Activated naive CD8-positive, alpha-beta T cell (primary cell): ENCODE data around the gene CPNE7.

Experiments used
- H3K27ac Mint-ChIP-seq: one replicate; pipeline ENCODE4 v1.8.0; 2021; ENCODE audit warnings: mixed read lengths
- H3K27me3 Mint-ChIP-seq: one replicate; pipeline ENCODE4 v1.8.0; 2021; ENCODE audit warnings: mixed read lengths
- H3K36me3 Mint-ChIP-seq: one replicate; pipeline ENCODE4 v1.8.0; 2021; ENCODE audit warnings: mixed read lengths
- H3K4me1 Mint-ChIP-seq: one replicate; pipeline ENCODE4 v1.8.0; 2021; ENCODE audit warnings: low read depth, mixed read lengths
- H3K4me3 Mint-ChIP-seq: one replicate; pipeline ENCODE4 v1.8.0; 2021; ENCODE audit warnings: mild to moderate bottlenecking, mixed read lengths
- H3K9me3 Mint-ChIP-seq: one replicate; pipeline ENCODE4 v1.8.0; 2021; ENCODE audit warnings: low read depth, mixed read lengths

CPNE7 gene

DNA sequence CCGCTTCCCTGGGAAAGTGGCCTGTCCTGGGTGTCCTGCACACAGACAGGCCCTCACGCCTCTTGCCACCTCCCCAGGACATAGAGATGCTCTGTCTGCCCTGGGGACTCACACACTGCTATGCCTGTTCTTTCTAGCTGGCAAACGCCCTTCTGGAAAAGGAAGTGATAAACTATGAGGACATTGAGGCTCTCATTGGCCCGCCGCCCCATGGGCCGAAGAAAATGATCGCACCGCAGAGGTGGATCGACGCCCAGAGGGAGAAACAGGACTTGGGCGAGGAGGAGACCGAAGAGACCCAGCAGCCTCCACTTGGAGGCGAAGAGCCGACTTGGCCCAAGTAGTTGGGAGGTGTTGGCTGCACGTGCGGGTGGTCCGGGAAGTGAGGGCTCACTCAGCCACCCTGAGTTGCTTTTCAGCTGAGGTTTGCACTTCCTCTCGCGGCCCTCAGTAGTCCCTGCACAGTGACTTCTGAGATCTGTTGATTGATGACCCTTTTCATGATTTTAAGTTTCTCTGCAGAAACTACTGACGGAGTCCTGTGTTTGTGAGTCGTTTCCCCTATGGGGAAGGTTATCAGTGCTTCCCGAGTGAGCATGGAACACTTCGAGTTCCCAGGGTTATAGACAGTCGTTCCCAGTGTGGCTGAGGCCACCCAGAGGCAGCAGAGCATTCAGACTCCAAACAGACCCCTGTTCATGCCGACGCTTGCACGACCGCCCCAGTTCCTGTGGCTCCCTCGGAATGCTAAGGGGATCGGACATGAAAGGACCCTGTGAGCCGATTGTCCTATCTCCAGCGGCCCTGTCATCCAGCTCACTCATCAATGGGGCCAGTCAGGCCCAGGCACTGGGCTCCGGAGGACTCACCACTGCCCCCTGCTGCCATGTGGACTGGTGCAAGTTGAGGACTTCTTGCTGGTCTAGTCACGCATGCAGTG lies 18.5 kb upstream of the CPNE7 start:
- Mint-ChIP-seq H3K4me1 (peaks cover 12% of the 10 kb centered on the region), H3K27me3 (no peaks in the 10 kb centered on the region), H3K4me3 (peak overlapping the region; percentile 76), H3K9me3 (no peaks in the 10 kb centered on the region), H3K36me3 (peaks cover 8% of the 10 kb centered on the region), H3K27ac (peak overlapping the region; percentile 80)

GRCh38 chr16:89557690-89558490 lies 17.7 kb upstream of the CPNE7 start:
- peak overlapping the region; percentile 76 for H3K4me3 Mint-ChIP-seq
- H3K36me3 Mint-ChIP-seq: peaks cover 13% of the 10 kb centered on the region
- H3K27me3 Mint-ChIP-seq: no peaks in the 10 kb centered on the region
- peaks cover 20% of the 10 kb centered on the region for H3K4me1 Mint-ChIP-seq
- peak overlapping the region; percentile 80 for H3K27ac Mint-ChIP-seq
- no peaks in the 10 kb centered on the region for H3K9me3 Mint-ChIP-seq

GRCh38 chr16:89560378-89561141 lies 15.0 kb upstream of the CPNE7 start, which contains the start of gene RPL13:
TSS of gene RPL13 (plus strand) at chr16:89560682. CDS start at chr16:89560960, 278 bp downstream.
- H3K27ac Mint-ChIP-seq: peak within 1 kb of the TSS; percentile 98
- H3K27me3 Mint-ChIP-seq: no peaks in the 10 kb centered on the region
- no peaks in the 10 kb centered on the region for H3K9me3 Mint-ChIP-seq
- peaks cover 38% of the 10 kb centered on the region for H3K4me1 Mint-ChIP-seq
- H3K36me3 Mint-ChIP-seq: peaks cover 13% of the 10 kb centered on the region
- peak within 1 kb of the TSS; percentile 96 for H3K4me3 Mint-ChIP-seq

DNA sequence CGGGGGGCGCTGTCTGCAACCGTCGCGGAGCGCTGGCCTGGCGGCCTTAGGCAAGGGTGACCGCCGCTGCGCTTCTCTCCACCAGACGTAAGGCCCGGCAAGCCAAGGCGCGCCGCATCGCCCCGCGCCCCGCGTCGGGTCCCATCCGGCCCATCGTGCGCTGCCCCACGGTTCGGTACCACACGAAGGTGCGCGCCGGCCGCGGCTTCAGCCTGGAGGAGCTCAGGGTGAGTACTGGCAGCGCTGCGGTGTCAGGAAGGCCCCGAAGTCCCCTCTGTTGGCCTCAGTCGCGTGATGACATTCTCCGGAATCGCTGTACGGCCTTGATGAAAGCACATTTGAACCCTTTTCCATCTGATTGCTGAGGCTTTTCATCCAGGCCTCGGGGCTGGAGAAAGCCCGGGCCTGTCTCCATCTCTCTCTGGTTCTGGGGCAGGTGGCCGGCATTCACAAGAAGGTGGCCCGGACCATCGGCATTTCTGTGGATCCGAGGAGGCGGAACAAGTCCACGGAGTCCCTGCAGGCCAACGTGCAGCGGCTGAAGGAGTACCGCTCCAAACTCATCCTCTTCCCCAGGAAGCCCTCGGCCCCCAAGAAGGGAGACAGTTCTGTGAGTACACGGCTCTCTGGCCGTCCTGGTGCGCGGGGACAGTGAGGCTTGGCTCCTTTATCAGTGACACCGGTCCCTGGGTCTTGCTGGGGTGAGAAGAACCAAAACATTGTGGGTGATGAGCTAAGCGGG lies 14.2 kb upstream of the CPNE7 start:
- Mint-ChIP-seq H3K4me3 (peak overlapping the region; percentile 92), H3K36me3 (peaks cover 9% of the 10 kb centered on the region), H3K27ac (peak overlapping the region; percentile 92), H3K4me1 (peaks cover 45% of the 10 kb centered on the region), H3K27me3 (no peaks in the 10 kb centered on the region), H3K9me3 (no peaks in the 10 kb centered on the region)

DNA sequence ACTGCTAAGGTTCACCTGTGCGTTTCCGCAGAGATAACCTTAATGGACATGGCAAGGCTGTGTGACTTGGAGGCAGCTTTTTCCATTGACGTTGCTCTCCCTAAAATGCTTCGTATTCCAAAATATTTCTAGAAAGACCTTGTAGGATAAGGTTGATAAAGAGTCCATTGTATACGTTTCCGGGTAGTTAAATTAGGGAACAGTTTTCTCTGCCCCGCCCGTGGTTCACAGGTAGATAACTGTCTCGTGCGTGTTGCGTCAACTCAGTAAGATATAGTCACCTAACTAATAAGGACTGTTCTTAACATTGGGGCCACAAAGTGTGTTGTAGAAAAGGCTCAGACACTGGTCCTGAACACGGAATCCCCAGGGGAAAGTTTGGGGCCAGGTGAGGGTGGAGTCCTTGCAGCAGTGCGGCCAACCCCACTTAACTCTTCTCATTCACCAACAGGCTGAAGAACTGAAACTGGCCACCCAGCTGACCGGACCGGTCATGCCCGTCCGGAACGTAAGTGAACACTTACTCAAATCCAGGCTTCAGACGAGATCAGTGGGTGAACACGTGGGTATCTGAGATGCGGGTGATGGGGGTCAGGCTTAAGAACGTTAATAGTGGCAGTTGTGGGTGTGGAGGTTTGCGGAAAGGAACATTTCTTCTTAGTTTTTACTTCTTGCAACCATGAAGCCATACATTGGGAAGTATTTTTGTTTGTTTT lies 13.5 kb upstream of the CPNE7 start:
- Mint-ChIP-seq H3K9me3 (no peaks in the 10 kb centered on the region), H3K27me3 (no peaks in the 10 kb centered on the region), H3K4me3 (peak overlapping the region; percentile 92), H3K4me1 (peaks cover 45% of the 10 kb centered on the region), H3K36me3 (peaks cover 9% of the 10 kb centered on the region), H3K27ac (peak overlapping the region; percentile 92)

GRCh38 chr16:89562939-89563338 lies 12.6 kb upstream of the CPNE7 start:
- Mint-ChIP-seq H3K27me3 (no peaks in the 10 kb centered on the region), H3K36me3 (peaks cover 11% of the 10 kb centered on the region), H3K9me3 (no peaks in the 10 kb centered on the region), H3K27ac (peak overlapping the region; percentile 92), H3K4me1 (peaks cover 38% of the 10 kb centered on the region), H3K4me3 (peak overlapping the region; percentile 92)

GRCh38 chr16:89563639-89564392 lies 11.7 kb upstream of the CPNE7 start:
- no peaks in the 10 kb centered on the region for H3K27me3 Mint-ChIP-seq
- H3K4me1 Mint-ChIP-seq: peaks cover 38% of the 10 kb centered on the region
- H3K36me3 Mint-ChIP-seq: peaks cover 11% of the 10 kb centered on the region
- peak overlapping the region; percentile 92 for H3K4me3 Mint-ChIP-seq
- peak overlapping the region; percentile 92 for H3K27ac Mint-ChIP-seq
- H3K9me3 Mint-ChIP-seq: no peaks in the 10 kb centered on the region

DNA sequence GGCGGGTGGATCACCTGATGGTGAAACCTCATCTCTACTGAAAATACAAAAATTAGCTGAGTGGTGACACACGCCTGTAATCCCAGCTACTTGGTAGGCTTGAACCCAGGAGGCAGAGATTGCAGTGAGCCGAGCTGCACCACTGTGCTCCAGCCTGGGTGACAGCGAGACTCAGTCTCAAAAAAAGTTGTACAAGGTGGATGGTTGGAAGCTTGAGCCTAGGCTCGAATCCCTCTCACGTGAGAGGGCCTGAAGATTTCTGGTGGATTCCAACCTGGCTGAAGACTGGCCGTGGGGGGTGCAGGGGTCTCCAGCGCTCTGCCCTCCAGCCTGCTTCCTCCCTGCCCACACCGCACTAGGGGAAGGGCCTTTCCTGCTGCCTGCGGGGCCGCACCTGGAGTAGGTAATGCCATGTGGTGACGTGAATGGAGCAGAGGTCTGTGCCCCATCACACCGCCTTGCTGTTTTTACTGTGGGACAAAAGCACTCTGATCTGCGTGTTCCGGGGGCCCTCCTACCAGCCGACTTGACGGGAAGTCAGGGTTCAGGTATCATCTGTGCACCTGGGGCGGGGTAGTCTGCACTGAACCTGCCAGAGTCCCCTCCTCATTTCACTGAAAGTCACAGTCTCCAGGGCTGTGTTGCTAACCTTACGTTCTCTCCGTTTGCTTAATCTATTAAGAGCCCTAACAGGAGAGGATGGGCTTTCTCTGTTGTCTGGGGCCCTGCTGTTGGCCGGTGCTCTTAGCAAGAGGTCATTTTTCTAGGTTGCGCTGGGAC lies 10.9 kb upstream of the CPNE7 start:
- Mint-ChIP-seq H3K36me3 (peaks cover 11% of the 10 kb centered on the region), H3K27ac (peak overlapping the region; percentile 72), H3K4me3 (peak overlapping the region; percentile 92), H3K4me1 (peaks cover 37% of the 10 kb centered on the region), H3K9me3 (no peaks in the 10 kb centered on the region), H3K27me3 (no peaks in the 10 kb centered on the region)

GRCh38 chr16:89565256-89565505 lies 10.4 kb upstream of the CPNE7 start:
- H3K9me3 Mint-ChIP-seq: no peaks in the 10 kb centered on the region
- peak overlapping the region; percentile 92 for H3K4me3 Mint-ChIP-seq
- peaks cover 11% of the 10 kb centered on the region for H3K36me3 Mint-ChIP-seq
- H3K4me1 Mint-ChIP-seq: peaks cover 37% of the 10 kb centered on the region
- peak overlapping the region; percentile 72 for H3K27ac Mint-ChIP-seq
- no peaks in the 10 kb centered on the region for H3K27me3 Mint-ChIP-seq

GRCh38 chr16:89565506-89566372 lies 9.8 kb upstream of the CPNE7 start:
- Mint-ChIP-seq H3K27me3 (no peaks in the 10 kb centered on the region), H3K36me3 (peaks cover 11% of the 10 kb centered on the region), H3K9me3 (no peaks in the 10 kb centered on the region), H3K4me3 (peak overlapping the region; percentile 92), H3K27ac (no peak overlapping the region), H3K4me1 (peaks cover 37% of the 10 kb centered on the region)

GRCh38 chr16:89567656-89568594 lies 7.6 kb upstream of the CPNE7 start:
- Mint-ChIP-seq H3K27me3 (no peaks in the 10 kb centered on the region), H3K27ac (no peak overlapping the region), H3K4me3 (no peak overlapping the region), H3K9me3 (no peaks in the 10 kb centered on the region), H3K4me1 (peaks cover 32% of the 10 kb centered on the region), H3K36me3 (peaks cover 2% of the 10 kb centered on the region)
